ENCODE data around the gene RTP5. TPM values are rescaled to one million over a fixed set of nuclear protein-coding genes. Genes with fewer than 3 reads are reported as not detected.

Gene RTP5
- total and polyA plus RNA-seq, 2 of the 8 experiments (the other 6 are each of a cell fraction or from before 2014, with no cell fraction given) = not detected

DNA sequence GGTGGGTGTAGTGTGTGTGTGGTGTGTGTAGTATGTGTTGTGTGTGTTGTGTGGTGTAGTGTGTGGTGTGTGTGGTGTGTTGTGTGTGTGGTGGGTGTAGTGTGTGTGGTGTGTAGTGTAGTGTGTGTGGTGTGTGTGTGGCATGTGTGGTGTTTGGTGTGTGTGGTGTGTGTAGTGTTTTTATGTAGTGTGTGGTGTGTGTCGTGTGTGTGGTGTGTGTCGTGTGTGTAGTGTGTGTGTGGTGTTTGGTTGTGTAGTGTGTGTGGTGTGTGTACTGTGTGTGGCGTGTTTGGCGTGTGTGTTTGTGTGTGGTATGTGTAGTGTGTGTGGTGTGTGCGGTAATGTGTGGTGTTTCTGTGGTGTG, 4.7 kb upstream of the RTP5 start:
- Histone ChIP-seq H3K4ac (replicated peaks; ENCODE audit: insufficient read length, low read depth, low read length) (peak overlapping the region; percentile 57), H3K36me3 (ENCODE audit: control insufficient read depth in 2 of 4, insufficient read depth in 4 of 4, low read length in 3 of 4) (no peaks in the 10 kb centered on the region; a peak in 2 of 8 replicates), H4K91ac (replicated peaks; ENCODE audit: insufficient read length, low read length) (peak overlapping the region; percentile 98), H2BK20ac (ENCODE audit: low read length) (no peak overlapping the region), H2BK120ac (replicated peaks; ENCODE audit: low read depth, low read length) (no peak overlapping the region), H3K27me3 (replicated peaks in 1 of 4; ENCODE audit: control insufficient read depth in 3 of 4, extremely low read depth in 1 of 4, insufficient read depth in 3 of 4, low read length in 3 of 4) (peaks cover 0 to 16% (median 0%) of the 10 kb centered on the region in 4 experiments; a peak in 3 of 7 replicates), H3K18ac (ENCODE audit: extremely low read depth, low read length) (no peak overlapping the region), H4K8ac (ENCODE audit: extremely low read depth, insufficient read depth, low read length) (no peak overlapping the region), H3K9me3 (ENCODE audit: insufficient read depth in 2 of 2, low read depth in 1 of 2, low read length in 1 of 2) (no peaks in the 10 kb centered on the region), H4K5ac (ENCODE audit: insufficient read length, low read depth, low read length) (no peak overlapping the region), H2BK15ac (ENCODE audit: low read length) (peak overlapping the region; percentile 81; the same call in 1 of the 2 replicates), H3K27ac (ENCODE audit: low read depth, low read length) (no peak overlapping the region), H3K14ac (ENCODE audit: insufficient read length) (no peak overlapping the region), H3K9ac (replicated peaks in 1 of 4; ENCODE audit: extremely low read depth in 1 of 4, low read depth in 3 of 4, low read length in 3 of 4) (peak overlapping the region in 1 of 4 experiments; percentile 47; a peak in 1 of 7 replicates), H3K23me2 (ENCODE audit: low read depth, low read length) (peaks cover 29% of the 10 kb centered on the region), H3K56ac (replicated peaks; ENCODE audit: insufficient read length, low read depth, low read length) (peak overlapping the region; percentile 100), H2BK12ac (ENCODE audit: low read depth, low read length) (peak overlapping the region; percentile 64; the same call in 1 of the 2 replicates), H2AK5ac (ENCODE audit: low read depth, low read length) (peak overlapping the region; percentile 93), H3K4me3 (ENCODE audit: extremely low read depth in 1 of 4, insufficient read depth in 2 of 4, low read depth in 3 of 4, low read length in 4 of 4) (no peak overlapping the region), H3K79me2 (ENCODE audit: control insufficient read depth in 1 of 2, insufficient read depth in 2 of 2, low read length in 2 of 2) (no peaks in the 10 kb centered on the region), H2AFZ (ENCODE audit: low read length) (no peak overlapping the region), H4K20me1 (replicated peaks in 1 of 2; ENCODE audit: control insufficient read depth in 1 of 2, insufficient read depth in 2 of 2, low read length in 2 of 2) (peaks cover 0 to 20% of the 10 kb centered on the region in 2 experiments), H3K4me1 (replicated peaks in 1 of 4; ENCODE audit: control insufficient read depth in 3 of 4, insufficient read depth in 4 of 4, low read length in 3 of 4) (peaks cover 0 to 11% (median 3%) of the 10 kb centered on the region in 4 experiments; a peak in 5 of 7 replicates), H3K79me1 (ENCODE audit: low read depth, low read length) (peaks cover 4% of the 10 kb centered on the region; the same call in 1 of the 2 replicates), H2BK5ac (ENCODE audit: low read depth, low read length) (0 out of 2 replicates have a peak overlapping the region, but pooled peaks have one; percentile 2), H3K23ac (ENCODE audit: insufficient read length) (no peak overlapping the region), H3K4me2 (ENCODE audit: insufficient read depth in 1 of 2, low read depth in 2 of 2, low read length in 2 of 2) (peak overlapping the region in 1 of 2 experiments; percentile 42; a peak in 1 of 4 replicates)
- ChIA-PET POLR2A (ENCODE audit: partially characterized antibody) (no interaction called here), CTCF (ENCODE audit: partially characterized antibody) (no interaction called here)
- WGBS, 2 experiments (ENCODE audit: extremely low coverage in 1 of 2, insufficient coverage in 1 of 2, insufficient read length in 1 of 2, insufficient replicate concordance in 2 of 2, low coverage in 1 of 2, low lambda C conversion rate in 2 of 2, missing lambda C conversion rate in 1 of 2) = 91 to 100% methylated on average over 1 to 5 of the region's 5 CpGs
- no peak for FAIRE-seq
- no peak for DNase-seq (ENCODE audit: low read depth in 1 of 2, low spot score in 2 of 2)
- TF ChIP-seq CHD2 (IDR thresholded peaks at IDR 0.05; ENCODE audit: low read length) (no peak), ZNF274 (IDR thresholded peaks at IDR 0.05; ENCODE audit: borderline replicate concordance, extremely low read depth, low read length) (no peak), CREB1 (IDR thresholded peaks at IDR 0.05) (no peak), POLR2AphosphoS5 (IDR thresholded peaks at IDR 0.05; ENCODE audit: low read depth, low read length) (no peak), MAFK (IDR thresholded peaks at IDR 0.05; ENCODE audit: low read depth, low read length) (no peak), CHD1 (IDR thresholded peaks at IDR 0.05; ENCODE audit: low read depth, low read length) (no peak), CTCF (IDR thresholded peaks at IDR 0.05; ENCODE audit: control extremely low read depth in 1 of 3, insufficient read depth in 1 of 3, low read depth in 1 of 3, low read length in 3 of 3) (no peak), SUZ12 (IDR thresholded peaks at IDR 0.05; ENCODE audit: low read length) (no peak), USF2 (IDR thresholded peaks at IDR 0.05; ENCODE audit: low read length) (no peak), RBBP5 (IDR thresholded peaks at IDR 0.05; ENCODE audit: borderline replicate concordance, low read depth, low read length) (no peak), CBX5 (IDR thresholded peaks at IDR 0.05; ENCODE audit: low read depth, low read length) (no peak)
